ENCODE measurements around the gene SYN1.
A peak's percentile ranks its signal among the peaks of the same experiment; 100 is the strongest.

Gene SYN1

GRCh38 chrX:47658684-47659420 is 39.2 kb upstream of the SYN1 start, which contains the start of gene UXT:
Gene UXT, minus strand, starts transcription at chrX:47659180. Its CDS starts 253 bp downstream, at chrX:47658927.
- Histone ChIP-seq H3K4ac (ENCODE audit: low read depth, low read length) (peak within 1 kb of the TSS; percentile 62), H4K5ac (ENCODE audit: low read length) (no peak within 1 kb of the TSS), H4K8ac (ENCODE audit: low read depth, low read length) (peak within 1 kb of the TSS; percentile 56), H3K56ac (ENCODE audit: low read length) (peak within 1 kb of the TSS; percentile 95), H2BK15ac (replicated peaks; ENCODE audit: low read depth) (no peak within 1 kb of the TSS), H3K79me2 (ENCODE audit: control insufficient read depth, insufficient read depth, low read length) (no peaks in the 10 kb centered on the region), H3K4me2 (ENCODE audit: low read length) (peak within 1 kb of the TSS; percentile 21), H3K36me3 (ENCODE audit: control insufficient read depth, insufficient read depth, low read length) (no peaks in the 10 kb centered on the region), H3K27ac (ENCODE audit: low read depth, low read length) (peak within 1 kb of the TSS; percentile 87), H3K4me1 (ENCODE audit: control insufficient read depth, low read depth, low read length) (no peaks in the 10 kb centered on the region), H3K27me3 (ENCODE audit: insufficient read depth, low read length, poor library complexity) (no peaks in the 10 kb centered on the region), H3K9ac (ENCODE audit: low read length) (peak within 1 kb of the TSS; percentile 79), H3K79me1 (ENCODE audit: low read length) (no peaks in the 10 kb centered on the region), H2AK5ac (ENCODE audit: low read length) (no peak within 1 kb of the TSS), H2BK5ac (ENCODE audit: low read length) (no peak within 1 kb of the TSS), H3K23ac (ENCODE audit: low read length) (no peak within 1 kb of the TSS), H2BK120ac (ENCODE audit: low read depth, low read length) (no peak within 1 kb of the TSS), H3K18ac (ENCODE audit: low read length) (no peak within 1 kb of the TSS), H3K4me3 (ENCODE audit: low read length) (peak within 1 kb of the TSS; percentile 71)
- DNase-seq = peak; percentile 98
- WGBS (ENCODE audit: extremely low coverage, insufficient coverage, low lambda C conversion rate) = no CpG with 5 or more reads among the region's 54 CpGs

- DNase-seq = no peak
- H3K23ac ChIP-seq (ENCODE audit: low read length) = no peak overlapping the region
- H2AK5ac ChIP-seq (ENCODE audit: low read length) = no peak overlapping the region
- H3K4me3 ChIP-seq (ENCODE audit: low read length) = peak overlapping the region; percentile 54
- H3K79me2 ChIP-seq (ENCODE audit: control insufficient read depth, insufficient read depth, low read length) = no peaks in the 10 kb centered on the region
- no peak overlapping the region for H2BK120ac ChIP-seq (ENCODE audit: low read depth, low read length)
- no CpG with 5 or more reads among the region's 13 CpGs for WGBS (ENCODE audit: extremely low coverage, insufficient coverage, low lambda C conversion rate)
- H3K36me3 ChIP-seq (ENCODE audit: control insufficient read depth, insufficient read depth, low read length) = no peaks in the 10 kb centered on the region
- no peak overlapping the region for H4K8ac ChIP-seq (ENCODE audit: low read depth, low read length)
- no peaks in the 10 kb centered on the region for H3K4me1 ChIP-seq (ENCODE audit: control insufficient read depth, low read depth, low read length)
- peak overlapping the region; percentile 21 for H3K4me2 ChIP-seq (ENCODE audit: low read length)
- peak overlapping the region; percentile 77 for H3K56ac ChIP-seq (ENCODE audit: low read length)
- no peak overlapping the region for H3K27ac ChIP-seq (ENCODE audit: low read depth, low read length)
- H3K18ac ChIP-seq (ENCODE audit: low read length) = no peak overlapping the region
- no peak overlapping the region for H3K4ac ChIP-seq (ENCODE audit: low read depth, low read length)
- no peak overlapping the region for H2BK15ac ChIP-seq (replicated peaks; ENCODE audit: low read depth)
- no peak overlapping the region for H4K5ac ChIP-seq (ENCODE audit: low read length)
- no peaks in the 10 kb centered on the region for H3K79me1 ChIP-seq (ENCODE audit: low read length)
- no peak overlapping the region for H2BK5ac ChIP-seq (ENCODE audit: low read length)
- no peaks in the 10 kb centered on the region for H3K27me3 ChIP-seq (ENCODE audit: insufficient read depth, low read length, poor library complexity)
- H3K9ac ChIP-seq (ENCODE audit: low read length) = peak overlapping the region; percentile 77
Observed at GRCh38 chrX:47658301-47658683, 38.6 kb upstream of the SYN1 start.

- WGBS (ENCODE audit: extremely low coverage, insufficient coverage, low lambda C conversion rate) = no CpG with 5 or more reads among the region's 19 CpGs
- Histone ChIP-seq H3K56ac (ENCODE audit: low read length) (peak overlapping the region; percentile 90), H3K23ac (ENCODE audit: low read length) (no peak overlapping the region)
Observed at GRCh38 chrX:47651043-47651905, 31.6 kb upstream of the SYN1 start.

GRCh38 chrX:47650164-47651042 is 30.7 kb upstream of the SYN1 start, which contains the start of gene ELK1:
Gene ELK1, minus strand, starts transcription at chrX:47650563. Its CDS starts 9,122 bp downstream, at chrX:47641441.
- H2BK5ac ChIP-seq (ENCODE audit: low read length) = no peak within 1 kb of the TSS
- H3K27ac ChIP-seq (ENCODE audit: low read depth, low read length) = peak within 1 kb of the TSS; percentile 2
- no peak within 1 kb of the TSS for H2BK15ac ChIP-seq (replicated peaks; ENCODE audit: low read depth)
- peak within 1 kb of the TSS; percentile 75 for H3K9ac ChIP-seq (ENCODE audit: low read length)
- H3K36me3 ChIP-seq (ENCODE audit: control insufficient read depth, insufficient read depth, low read length) = no peaks in the 10 kb centered on the region
- peak within 1 kb of the TSS; percentile 73 for H3K4me2 ChIP-seq (ENCODE audit: low read length)
- H4K5ac ChIP-seq (ENCODE audit: low read length) = no peak within 1 kb of the TSS
- peak within 1 kb of the TSS; percentile 63 for H3K4me3 ChIP-seq (ENCODE audit: low read length)
- no peak within 1 kb of the TSS for H3K4ac ChIP-seq (ENCODE audit: low read depth, low read length)
- no peak within 1 kb of the TSS for H3K23ac ChIP-seq (ENCODE audit: low read length)
- H3K4me1 ChIP-seq (ENCODE audit: control insufficient read depth, low read depth, low read length) = no peaks in the 10 kb centered on the region
- H2AK5ac ChIP-seq (ENCODE audit: low read length) = no peak within 1 kb of the TSS
- H3K27me3 ChIP-seq (ENCODE audit: insufficient read depth, low read length, poor library complexity) = no peaks in the 10 kb centered on the region
- H3K79me1 ChIP-seq (ENCODE audit: low read length) = no peaks in the 10 kb centered on the region
- peaks cover 3% of the 10 kb centered on the region for H3K79me2 ChIP-seq (ENCODE audit: control insufficient read depth, insufficient read depth, low read length)
- H4K8ac ChIP-seq (ENCODE audit: low read depth, low read length) = no peak within 1 kb of the TSS
- H3K56ac ChIP-seq (ENCODE audit: low read length) = peak within 1 kb of the TSS; percentile 90
- no peak within 1 kb of the TSS for H3K18ac ChIP-seq (ENCODE audit: low read length)
- no CpG with 5 or more reads among the region's 65 CpGs for WGBS (ENCODE audit: extremely low coverage, insufficient coverage, low lambda C conversion rate)
- no peak within 1 kb of the TSS for H2BK120ac ChIP-seq (ENCODE audit: low read depth, low read length)
- DNase-seq = peak; percentile 99

More at GRCh38 chrX:47651043-47651905, 31.6 kb upstream of the SYN1 start:
- peak overlapping the region; percentile 75 for H3K9ac ChIP-seq (ENCODE audit: low read length)
- peak overlapping the region; percentile 73 for H3K4me2 ChIP-seq (ENCODE audit: low read length)
- H3K79me1 ChIP-seq (ENCODE audit: low read length) = no peaks in the 10 kb centered on the region
- peak overlapping the region; percentile 39 for H3K4me3 ChIP-seq (ENCODE audit: low read length)
- no peak overlapping the region for H4K5ac ChIP-seq (ENCODE audit: low read length)
- H3K4ac ChIP-seq (ENCODE audit: low read depth, low read length) = no peak overlapping the region
- no peak overlapping the region for H2AK5ac ChIP-seq (ENCODE audit: low read length)
- no peak overlapping the region for H2BK120ac ChIP-seq (ENCODE audit: low read depth, low read length)
- H4K8ac ChIP-seq (ENCODE audit: low read depth, low read length) = no peak overlapping the region
- H2BK15ac ChIP-seq (replicated peaks; ENCODE audit: low read depth) = no peak overlapping the region
- H2BK5ac ChIP-seq (ENCODE audit: low read length) = no peak overlapping the region
- H3K27me3 ChIP-seq (ENCODE audit: insufficient read depth, low read length, poor library complexity) = no peaks in the 10 kb centered on the region
- no peak overlapping the region for H3K18ac ChIP-seq (ENCODE audit: low read length)
- DNase-seq = no peak
- H3K4me1 ChIP-seq (ENCODE audit: control insufficient read depth, low read depth, low read length) = no peaks in the 10 kb centered on the region
- H3K79me2 ChIP-seq (ENCODE audit: control insufficient read depth, insufficient read depth, low read length) = peaks cover 3% of the 10 kb centered on the region
- peak overlapping the region; percentile 2 for H3K27ac ChIP-seq (ENCODE audit: low read depth, low read length)
- no peaks in the 10 kb centered on the region for H3K36me3 ChIP-seq (ENCODE audit: control insufficient read depth, insufficient read depth, low read length)

- no peaks in the 10 kb centered on the region for H3K36me3 ChIP-seq (ENCODE audit: control insufficient read depth, insufficient read depth, low read length)
- H3K4ac ChIP-seq (ENCODE audit: low read depth, low read length) = no peak overlapping the region
- H3K56ac ChIP-seq (ENCODE audit: low read length) = peak overlapping the region; percentile 87
- H2BK5ac ChIP-seq (ENCODE audit: low read length) = no peak overlapping the region
- peaks cover 3% of the 10 kb centered on the region for H3K79me2 ChIP-seq (ENCODE audit: control insufficient read depth, insufficient read depth, low read length)
- no peak for DNase-seq
- no peaks in the 10 kb centered on the region for H3K27me3 ChIP-seq (ENCODE audit: insufficient read depth, low read length, poor library complexity)
- H2BK120ac ChIP-seq (ENCODE audit: low read depth, low read length) = no peak overlapping the region
- no peak overlapping the region for H3K23ac ChIP-seq (ENCODE audit: low read length)
- no peak overlapping the region for H4K5ac ChIP-seq (ENCODE audit: low read length)
- H4K8ac ChIP-seq (ENCODE audit: low read depth, low read length) = no peak overlapping the region
- H3K79me1 ChIP-seq (ENCODE audit: low read length) = no peaks in the 10 kb centered on the region
- H3K4me3 ChIP-seq (ENCODE audit: low read length) = peak overlapping the region; percentile 63
- H3K9ac ChIP-seq (ENCODE audit: low read length) = peak overlapping the region; percentile 74
- no peak overlapping the region for H2AK5ac ChIP-seq (ENCODE audit: low read length)
- H3K18ac ChIP-seq (ENCODE audit: low read length) = no peak overlapping the region
- no CpG with 5 or more reads among the region's 11 CpGs for WGBS (ENCODE audit: extremely low coverage, insufficient coverage, low lambda C conversion rate)
- H3K27ac ChIP-seq (ENCODE audit: low read depth, low read length) = no peak overlapping the region
- H3K4me2 ChIP-seq (ENCODE audit: low read length) = no peak overlapping the region
- H2BK15ac ChIP-seq (replicated peaks; ENCODE audit: low read depth) = no peak overlapping the region
- no peaks in the 10 kb centered on the region for H3K4me1 ChIP-seq (ENCODE audit: control insufficient read depth, low read depth, low read length)
Observed at GRCh38 chrX:47649781-47650163, 30.1 kb upstream of the SYN1 start.

All from mesendoderm (in vitro differentiated cells).